Parathyroid adenoma (tissue), 2 donors: ENCODE results near the gene TSPAN12.
A peak's percentile ranks its signal among the peaks of the same experiment; 100 is the strongest.

ENCODE experiments used
- H2AFZ ChIP-seq: fragments of 300-600 bp; sonication (generic); one replicate; pipeline ENCODE4 v1.7.0; 2017; ENCODE audit warnings: antibody characterized with exemption, mild to moderate bottlenecking
- H3K27ac ChIP-seq: fragments of 300-600 bp; sonication (generic); one replicate; pipeline ENCODE4 v1.7.0; 2017
- H3K27me3 ChIP-seq: fragments of 300-600 bp; sonication (generic); one replicate; pipeline ENCODE4 v1.7.0; 2017; ENCODE audit warnings: low read length; ENCODE audit not compliant: control insufficient read depth, insufficient read depth
- H3K36me3 ChIP-seq: fragments of 300-600 bp; sonication (generic); one replicate; pipeline ENCODE4 v1.7.0; 2017; ENCODE audit warnings: low read length; ENCODE audit not compliant: control insufficient read depth, insufficient read depth
- H3K4me1 ChIP-seq: fragments of 300-600 bp; sonication (generic); one replicate; pipeline ENCODE4 v1.7.0; 2017; ENCODE audit warnings: control low read depth
- H3K4me2 ChIP-seq: fragments of 300-600 bp; sonication (generic); one replicate; pipeline ENCODE4 v1.7.0; 2017; ENCODE audit warnings: low read length
- H3K4me3 ChIP-seq: fragments of 300-600 bp; sonication (generic); one replicate; pipeline ENCODE4 v1.7.0; 2017; ENCODE audit warnings: low read depth, low read length
- H3K79me2 ChIP-seq: fragments of 300-600 bp; sonication (generic); one replicate; pipeline ENCODE4 v1.7.0; 2017; ENCODE audit warnings: control low read depth
- H3K9ac ChIP-seq: fragments of 300-600 bp; sonication (generic); one replicate; pipeline ENCODE4 v1.7.0; 2017; ENCODE audit warnings: mild to moderate bottlenecking
- H3K9me3 ChIP-seq: fragments of 300-600 bp; sonication (generic); one replicate; pipeline ENCODE4 v1.7.0; 2017; ENCODE audit warnings: low read length; ENCODE audit not compliant: control insufficient read depth
- CTCF ChIP-seq: fragments of 300-600 bp; sonication (generic); IDR thresholded peaks from one replicate; pipeline ENCODE4 v1.7.0; 2017; ENCODE audit warnings: antibody characterized with exemption, mild to moderate bottlenecking
- donor health status: primary hyperparathyroidism.

Gene TSPAN12

GRCh38 chr7:120867932-120868331 is 10.0 kb upstream of the TSPAN12 start:
- Histone ChIP-seq H3K4me3 (no peak overlapping the region), H3K9me3 (no peaks in the 10 kb centered on the region), H3K79me2 (no peaks in the 10 kb centered on the region), H3K9ac (no peak overlapping the region), H2AFZ (no peak overlapping the region), H3K36me3 (no peaks in the 10 kb centered on the region), H3K27me3 (no peaks in the 10 kb centered on the region), H3K27ac (no peak overlapping the region), H3K4me2 (no peak overlapping the region), H3K4me1 (no peaks in the 10 kb centered on the region)
- no peak for TF ChIP-seq CTCF

DNA sequence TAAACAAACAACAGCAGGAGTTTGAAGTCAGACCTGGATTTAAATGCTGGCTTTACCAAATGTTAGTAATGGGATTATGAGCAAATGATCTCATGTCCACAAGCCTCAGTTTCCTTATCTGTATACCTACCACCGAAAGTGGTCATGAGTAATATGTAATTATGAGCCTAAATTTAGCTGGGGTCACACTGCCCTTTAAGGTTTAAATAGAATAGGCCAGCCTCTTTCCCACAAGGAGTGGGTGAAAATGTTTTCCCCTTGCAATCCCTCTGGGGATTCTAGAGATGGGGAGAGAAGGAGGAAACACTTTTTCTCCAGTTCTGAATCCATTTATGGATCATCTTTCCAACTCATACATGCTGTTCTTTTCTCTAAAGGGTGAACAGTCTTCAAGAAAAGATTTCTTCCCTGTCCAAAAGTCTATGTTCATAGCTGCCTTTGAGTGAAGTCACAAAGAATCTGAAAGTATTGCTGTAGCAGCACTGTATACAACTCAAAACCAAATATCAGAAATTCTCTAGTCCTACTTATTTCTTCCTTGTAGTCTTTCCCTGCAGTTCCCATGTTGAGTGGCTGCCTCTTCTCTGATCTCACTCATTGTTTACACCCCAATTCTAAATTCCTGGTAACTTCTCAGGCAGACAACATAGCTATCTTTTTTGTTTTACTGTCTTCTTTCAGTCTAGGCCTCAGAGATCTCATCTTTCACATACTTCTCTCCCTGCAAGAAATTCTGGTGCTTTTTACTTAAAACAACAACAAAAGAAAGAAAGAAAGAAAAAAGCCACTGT is 7.4 kb upstream of the TSPAN12 start:
- H3K4me2 ChIP-seq = no peak overlapping the region
- no peak overlapping the region for H3K27ac ChIP-seq
- H3K9ac ChIP-seq = no peak overlapping the region
- H3K27me3 ChIP-seq = no peaks in the 10 kb centered on the region
- H2AFZ ChIP-seq = peak overlapping the region; percentile 47
- no peak for TF ChIP-seq CTCF
- H3K4me1 ChIP-seq = no peaks in the 10 kb centered on the region
- H3K36me3 ChIP-seq = no peaks in the 10 kb centered on the region
- no peak overlapping the region for H3K4me3 ChIP-seq
- no peaks in the 10 kb centered on the region for H3K9me3 ChIP-seq
- no peaks in the 10 kb centered on the region for H3K79me2 ChIP-seq

- Histone ChIP-seq H3K9me3 (no peaks in the 10 kb centered on the region), H3K79me2 (no peaks in the 10 kb centered on the region), H3K4me2 (no peak overlapping the region), H3K27ac (no peak overlapping the region), H2AFZ (no peak overlapping the region), H3K4me3 (no peak overlapping the region), H3K9ac (no peak overlapping the region), H3K36me3 (no peaks in the 10 kb centered on the region), H3K27me3 (no peaks in the 10 kb centered on the region), H3K4me1 (no peaks in the 10 kb centered on the region)
- no peak for TF ChIP-seq CTCF
These were observed 6.4 kb upstream of the TSPAN12 start for GRCh38 chr7:120864141-120864900.

- no peak for TF ChIP-seq CTCF
- H3K27ac ChIP-seq = no peak overlapping the region
- no peak overlapping the region for H3K4me2 ChIP-seq
- H3K4me1 ChIP-seq = no peaks in the 10 kb centered on the region
- no peaks in the 10 kb centered on the region for H3K9me3 ChIP-seq
- no peak overlapping the region for H3K4me3 ChIP-seq
- no peak overlapping the region for H2AFZ ChIP-seq
- no peak overlapping the region for H3K9ac ChIP-seq
- H3K79me2 ChIP-seq = no peaks in the 10 kb centered on the region
- no peaks in the 10 kb centered on the region for H3K27me3 ChIP-seq
- H3K36me3 ChIP-seq = no peaks in the 10 kb centered on the region
These were observed 5.1 kb upstream of the TSPAN12 start for GRCh38 chr7:120862987-120863590.
